Activated CD8-positive, alpha-beta memory T cell treated with anti-CD3 and anti-CD28 coated beads, Interleukin-2, amount 50 U/mL, for 24 hours (primary cell): ENCODE results near the gene PDE1A.

ENCODE experiments used
- DNase-seq: peaks from one replicate; pipeline ENCODE4 v3.0.0-alpha.2; 2020; ENCODE audit errors: extremely low read depth

PDE1A gene

DNA sequence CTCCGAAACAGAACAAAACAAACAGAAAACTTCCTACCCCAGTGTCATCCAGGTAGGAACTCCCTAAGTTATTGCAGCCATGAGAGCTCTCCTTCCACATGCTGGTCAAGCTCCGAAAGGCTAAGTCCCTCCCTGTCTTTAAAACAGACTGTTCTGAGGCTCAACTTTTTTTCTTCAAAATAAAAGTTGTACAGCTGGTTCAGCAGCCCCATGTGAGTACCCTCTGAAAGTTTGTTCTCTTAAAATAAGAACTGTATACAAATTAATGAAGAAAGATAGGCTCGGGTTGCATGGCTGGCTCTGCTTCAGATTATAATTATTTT lies at the start of gene PDE1A:
Gene PDE1A, minus strand, starts transcription at position 119 of the 323 bp plus-strand sequence.
- DNase-seq, result no peak

DNA sequence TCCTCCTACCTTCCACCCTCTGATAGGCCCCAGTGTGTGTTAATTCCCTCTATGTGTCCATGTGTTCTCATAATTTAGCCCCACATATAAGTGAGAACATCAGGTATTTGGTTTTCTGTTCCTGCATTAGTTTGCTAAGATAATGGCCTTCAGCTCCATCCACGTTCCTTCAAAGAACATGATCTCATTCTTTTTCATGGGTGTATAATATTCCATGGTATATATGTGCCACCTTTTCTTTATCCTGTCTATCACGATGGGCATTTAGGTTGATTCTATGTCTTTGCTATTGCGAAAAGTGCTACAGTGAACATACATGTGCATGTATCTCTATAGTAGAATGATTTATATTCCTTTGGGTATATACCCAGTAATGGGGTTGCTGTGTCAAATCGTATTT lies 46.8 kb upstream of the PDE1A start:
- no peak for DNase-seq

DNA sequence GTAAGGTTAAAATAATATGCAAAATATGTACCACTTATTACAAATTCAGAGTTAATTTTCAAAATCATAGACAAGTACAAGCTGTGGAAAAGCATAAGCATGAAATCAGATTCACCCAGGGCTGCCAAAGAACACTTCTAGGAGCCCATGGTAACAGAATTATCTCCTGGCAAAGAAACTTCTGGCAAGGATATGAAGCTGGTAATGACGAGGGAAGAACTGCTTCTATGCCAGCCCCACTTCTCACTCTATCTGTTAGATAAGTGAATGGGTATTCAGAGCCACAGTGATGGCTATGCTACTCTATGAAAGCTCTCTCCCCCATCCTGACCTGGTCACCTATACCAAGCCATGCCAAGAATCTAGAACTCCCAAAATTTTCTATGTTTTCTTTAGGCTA lies 36.9 kb upstream of the PDE1A start:
- no peak for DNase-seq

DNA sequence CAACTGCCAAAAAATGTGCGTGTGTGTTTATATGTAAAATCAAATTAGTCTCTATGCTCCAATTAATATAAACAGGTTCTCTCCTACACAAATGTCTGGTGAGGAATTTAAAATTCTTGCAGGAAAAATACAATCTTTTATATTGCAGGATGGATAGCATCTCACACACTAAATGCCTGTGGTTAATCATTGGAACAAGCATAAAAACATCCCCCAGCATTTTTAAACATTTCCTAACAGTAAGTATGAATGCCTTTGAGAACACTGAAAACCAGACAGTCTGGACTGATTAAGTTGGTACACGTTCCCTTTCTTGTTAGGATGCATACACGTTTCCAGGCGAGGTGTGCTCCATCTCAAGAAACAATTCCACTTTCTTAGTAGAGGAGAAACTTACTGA lies 29.9 kb upstream of the PDE1A start:
- no peak for DNase-seq

DNA sequence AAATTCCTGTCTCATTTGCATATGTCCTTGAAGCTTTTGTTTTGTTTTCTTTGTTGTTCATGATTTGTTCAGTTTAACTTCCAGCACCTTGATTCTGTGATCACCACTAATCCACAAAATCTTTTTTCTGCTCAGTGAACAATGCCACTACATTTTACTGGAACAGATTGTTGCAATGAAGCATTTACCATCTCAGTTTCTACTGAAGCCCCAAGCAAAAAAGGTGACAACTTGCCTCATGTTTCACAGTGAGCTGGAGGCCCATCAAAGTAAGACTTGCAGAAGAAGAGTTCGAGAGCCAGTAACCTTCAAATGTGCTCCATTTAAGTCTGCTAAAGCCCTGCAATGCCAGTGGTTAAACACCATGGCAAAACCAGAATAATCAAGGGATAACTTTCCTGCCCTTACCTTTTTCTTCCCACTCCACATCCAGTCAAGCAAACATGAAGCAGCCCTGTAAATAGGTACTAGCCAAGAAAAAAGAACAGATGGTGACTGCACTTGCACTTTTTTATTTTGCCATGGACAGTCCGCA lies 25.7 kb upstream of the PDE1A start:
- DNase-seq, result no peak

DNA sequence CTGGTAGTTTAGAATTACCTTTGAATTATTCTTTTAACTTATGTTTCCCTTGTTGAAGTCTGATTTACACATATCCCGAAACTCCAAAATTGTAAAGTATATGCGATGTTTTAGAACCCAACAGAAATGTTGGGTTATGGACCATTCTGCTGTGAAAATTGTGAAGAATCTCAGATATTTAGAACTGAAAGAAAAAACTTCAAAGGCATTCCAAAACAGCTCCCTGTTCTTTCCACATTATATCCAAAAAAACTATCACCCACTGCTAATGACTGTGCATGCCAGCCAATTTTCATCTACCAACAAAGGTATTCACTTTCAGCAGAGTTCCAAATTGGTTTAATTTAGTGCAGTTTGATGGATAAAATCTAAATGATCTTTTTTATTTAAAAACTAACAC lies 21.5 kb upstream of the PDE1A start:
- DNase-seq, result no peak

DNA sequence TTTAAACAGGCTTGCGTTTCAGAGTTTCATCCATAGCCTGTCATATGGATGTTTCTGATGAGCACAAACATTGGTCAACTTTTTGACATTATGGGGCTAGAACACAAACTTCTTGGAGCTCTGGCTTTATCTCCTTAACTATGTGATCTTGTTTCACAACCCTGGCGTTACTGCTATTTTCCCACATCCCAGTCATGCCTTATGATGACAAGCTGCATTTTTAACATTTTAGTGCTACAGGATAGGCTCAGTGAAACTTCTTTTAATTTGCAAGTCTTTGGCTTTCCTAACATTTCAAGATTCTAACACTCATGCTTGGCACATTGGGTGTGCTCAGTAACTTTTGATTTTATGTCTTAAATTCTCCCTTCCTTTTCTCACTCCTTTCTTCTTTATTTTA lies 21.0 kb upstream of the PDE1A start:
- DNase-seq, result no peak

DNA sequence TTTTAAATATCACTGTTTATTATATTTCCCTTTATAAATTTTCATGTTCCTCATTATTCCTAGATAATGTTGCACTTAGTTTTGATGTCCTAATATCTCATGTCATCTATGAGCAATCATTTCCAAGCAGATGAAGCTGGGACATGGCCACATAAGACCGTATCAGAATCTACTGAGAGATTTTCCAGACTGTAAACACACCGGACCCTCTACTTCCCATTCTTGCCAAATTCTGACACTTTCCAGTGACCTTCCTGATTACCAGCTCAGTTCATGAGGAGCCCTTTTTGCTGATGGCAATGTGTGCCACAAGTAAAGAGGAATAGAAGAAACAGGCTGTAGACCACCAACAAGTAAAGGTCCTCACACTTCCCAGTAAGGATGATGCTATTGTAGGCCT lies 20.3 kb upstream of the PDE1A start:
- no peak for DNase-seq

DNA sequence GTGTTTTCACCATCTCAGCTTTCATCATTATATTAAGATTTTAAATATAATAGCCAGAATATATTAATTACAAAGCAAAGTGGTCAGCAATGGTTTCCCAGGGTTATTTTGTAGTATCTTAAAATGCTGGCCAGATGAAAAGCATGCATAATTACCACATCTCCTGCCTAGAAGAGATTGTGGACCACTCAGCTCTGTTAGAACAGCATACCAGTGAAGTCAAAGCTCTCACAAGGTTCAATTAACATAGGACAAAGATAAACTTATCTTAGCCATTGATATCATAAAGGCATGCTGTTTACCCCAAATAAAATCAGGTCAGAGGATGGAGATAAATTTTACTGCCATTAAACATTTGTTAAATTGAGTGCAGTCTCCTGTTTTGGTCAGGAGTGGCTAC lies 19.3 kb upstream of the PDE1A start:
- DNase-seq, result no peak

DNA sequence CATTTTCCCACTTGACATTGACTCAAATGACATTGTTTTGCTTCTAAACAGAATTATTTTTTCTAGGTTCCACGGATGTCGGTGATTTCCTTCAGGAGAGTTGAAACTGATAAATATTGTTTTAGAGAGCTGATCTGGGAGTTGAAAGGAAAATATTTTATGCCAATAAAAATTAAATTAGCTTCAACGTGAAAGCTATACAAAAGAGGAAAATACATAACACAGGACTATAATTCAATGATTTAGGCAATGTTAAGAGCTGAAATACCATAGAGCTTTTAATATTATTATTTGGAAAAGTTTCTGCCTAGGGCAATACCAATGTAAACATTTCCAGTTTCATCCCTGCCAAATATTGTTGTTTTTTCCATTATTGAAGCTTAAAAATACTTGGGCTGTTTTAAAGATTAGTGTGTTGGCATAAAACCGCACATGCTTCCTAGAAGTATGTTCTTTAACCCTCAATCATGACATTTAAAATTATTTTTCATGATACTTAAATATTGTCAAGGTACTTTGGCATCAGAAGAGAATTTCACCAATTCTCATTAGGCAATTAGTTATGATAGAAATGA lies 18.6 kb upstream of the PDE1A start:
- DNase-seq, result no peak

DNA sequence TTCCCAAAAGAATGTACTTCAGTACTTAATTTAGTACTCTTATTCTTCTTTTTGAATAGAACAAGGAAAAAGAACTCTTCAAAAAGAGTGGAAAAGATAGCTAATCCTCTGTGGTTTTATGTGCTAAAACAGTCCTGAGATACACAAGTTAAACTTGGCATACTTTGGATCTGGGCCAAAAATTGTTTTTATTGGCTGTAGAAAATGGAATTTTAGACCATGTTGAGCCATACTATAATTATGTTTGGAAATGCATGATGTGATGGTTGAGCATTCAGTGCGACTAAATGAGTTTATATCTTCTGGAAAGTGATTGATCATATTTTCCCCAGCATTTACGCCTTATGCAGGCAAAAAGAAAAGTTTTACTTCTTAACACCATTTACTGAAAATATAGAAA lies 18.0 kb upstream of the PDE1A start:
- no peak for DNase-seq

DNA sequence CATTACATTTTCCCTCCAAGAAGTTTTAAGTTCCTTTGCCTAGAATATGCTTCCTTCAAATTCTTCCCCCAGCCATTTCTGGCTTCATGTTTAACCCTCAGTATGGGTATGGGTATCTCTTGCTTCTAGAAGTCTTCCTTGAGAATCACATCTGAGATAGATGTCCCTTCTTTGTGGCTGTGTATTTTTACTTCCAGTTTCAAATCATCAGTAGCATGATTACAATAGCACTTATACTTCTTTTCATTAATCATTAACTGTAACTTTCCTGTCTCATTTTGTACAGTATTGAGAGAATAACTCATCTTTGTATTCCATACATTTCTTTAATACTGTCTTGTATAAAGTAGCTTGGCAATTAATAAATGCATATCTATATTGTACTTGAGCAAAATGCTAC lies 17.3 kb upstream of the PDE1A start:
- DNase-seq, result no peak

DNA sequence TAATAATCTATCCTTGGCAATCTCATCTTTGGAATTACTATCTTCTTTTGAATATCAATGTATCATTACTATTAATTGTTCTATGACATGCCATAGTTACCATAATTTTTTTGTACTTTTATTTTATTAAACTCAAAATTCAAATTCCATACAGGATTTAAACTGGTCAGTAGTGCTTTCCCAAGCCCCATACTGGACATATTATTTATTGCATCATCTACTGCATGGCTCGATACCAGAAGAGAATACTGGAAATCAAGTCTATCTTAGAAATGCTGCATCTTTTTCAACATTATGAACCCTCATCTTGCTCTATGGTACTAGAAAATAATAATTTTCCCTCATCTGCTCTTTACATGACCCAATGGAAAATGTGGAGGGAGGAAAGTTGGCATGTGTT lies 9.4 kb upstream of the PDE1A start:
- no peak for DNase-seq

DNA sequence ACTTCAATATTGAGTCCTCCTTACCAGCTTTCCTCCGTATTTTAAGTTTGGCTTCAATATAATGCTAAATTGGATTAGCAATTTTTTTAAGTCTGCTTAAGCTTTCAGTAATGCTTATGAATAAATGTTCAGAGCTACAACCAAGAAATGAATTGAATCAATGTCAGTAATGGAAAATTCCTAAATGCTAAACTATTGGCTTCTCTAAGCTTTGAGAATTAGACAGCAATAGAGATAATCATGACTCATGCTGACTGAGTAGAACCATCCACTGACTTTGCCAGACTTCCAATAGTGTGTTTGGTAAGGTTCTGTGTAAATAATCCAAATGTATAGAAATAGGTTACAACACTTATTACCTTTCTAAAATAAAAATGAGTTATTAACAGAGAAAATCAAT lies 8.9 kb upstream of the PDE1A start:
- DNase-seq, result no peak

DNA sequence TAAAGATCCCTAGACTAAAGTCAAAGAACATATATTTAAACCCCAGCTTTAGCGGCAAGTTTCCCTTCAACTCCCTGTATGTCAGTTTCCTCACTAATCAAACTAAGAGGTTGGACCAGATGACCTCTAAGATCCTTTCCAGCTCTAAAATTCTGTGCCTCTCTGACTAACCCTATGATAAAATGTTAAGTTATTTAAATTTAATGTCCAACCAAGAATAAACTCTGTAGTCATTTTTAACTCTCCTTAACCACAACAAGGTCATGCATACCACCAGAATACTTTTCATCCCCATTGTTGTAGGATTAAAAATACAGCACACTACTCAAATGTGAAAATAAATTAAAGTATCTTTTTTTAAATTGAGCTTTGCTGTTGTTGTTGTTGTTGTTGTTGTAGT lies 5.2 kb upstream of the PDE1A start:
- DNase-seq, result no peak

DNA sequence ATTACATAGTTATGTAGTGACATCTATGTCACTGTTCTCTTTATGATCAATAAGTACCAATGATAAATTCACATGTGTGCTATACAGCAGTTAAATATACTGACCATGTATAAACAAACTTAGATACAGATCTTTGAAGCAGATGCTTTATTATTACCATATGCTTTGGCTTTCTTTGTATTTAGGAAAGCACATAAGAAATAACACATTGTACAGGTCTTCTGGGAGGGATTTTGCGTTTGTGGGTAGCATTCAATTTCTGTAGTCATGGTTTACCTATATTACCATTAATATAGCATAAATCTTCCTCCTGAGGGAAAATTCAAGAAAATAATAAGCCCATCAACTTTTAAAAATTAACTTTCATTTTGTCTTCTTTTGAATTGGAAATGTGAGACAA lies 1.6 kb upstream of the PDE1A start:
- DNase-seq, result no peak

DNA sequence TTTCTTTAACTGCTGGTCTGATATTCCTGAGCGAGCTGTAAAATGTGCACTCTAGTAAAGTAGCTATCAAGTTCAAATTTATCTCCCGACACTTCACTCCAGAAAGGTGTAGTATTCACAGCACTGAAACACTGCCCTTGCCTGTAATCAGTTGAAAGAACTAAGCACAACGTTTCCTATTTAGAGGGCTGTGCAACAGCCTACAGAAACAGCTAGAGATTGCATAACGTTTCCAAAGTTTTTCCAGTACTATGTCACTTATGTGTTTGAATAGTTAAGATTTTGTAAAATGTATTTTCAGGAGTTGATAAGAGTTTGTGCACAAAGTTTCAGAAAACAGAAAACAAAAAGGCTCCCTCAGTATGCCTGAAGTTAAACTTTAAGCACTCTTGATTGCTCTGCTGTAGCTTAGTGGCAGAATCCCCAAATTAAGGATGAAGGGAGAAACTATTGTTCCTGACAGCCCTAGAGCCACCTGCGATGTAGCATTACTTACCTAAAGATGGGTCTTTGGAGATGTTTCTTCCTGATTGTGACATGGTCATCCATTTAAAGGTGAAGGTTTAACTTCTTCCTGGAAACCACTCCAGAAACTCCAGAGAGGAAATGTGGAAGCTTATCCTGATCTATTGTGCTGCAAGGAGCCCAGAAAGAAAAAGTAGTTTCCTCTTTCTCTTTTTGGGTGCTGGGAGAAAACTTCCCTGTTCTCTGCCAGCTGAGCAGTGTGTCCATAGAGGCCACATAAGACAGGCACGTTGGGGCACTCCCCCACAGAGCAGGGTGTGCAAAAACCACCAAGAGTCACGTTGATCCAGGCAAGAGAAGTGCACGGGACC lies 536 bp downstream of the PDE1A start:
- no peak for DNase-seq

DNA sequence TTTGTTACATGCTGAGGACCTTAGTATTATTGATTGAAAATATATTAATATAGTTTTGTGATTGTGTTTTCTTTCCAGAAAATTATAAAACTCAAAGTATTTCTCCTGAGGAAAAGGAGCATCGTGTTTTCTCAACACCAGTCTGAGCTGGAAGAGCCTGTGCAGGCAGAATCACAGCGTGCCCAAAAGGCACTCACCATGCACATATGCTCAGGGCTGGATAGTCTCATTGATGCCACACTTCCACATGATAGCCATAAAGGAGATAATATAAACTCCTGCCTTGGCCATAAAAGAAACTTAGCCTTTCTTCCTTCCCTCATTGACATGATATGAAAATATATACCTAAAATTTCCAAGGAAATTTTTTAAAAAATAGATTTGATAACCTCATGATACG lies 4.0 kb downstream of the PDE1A start:
- DNase-seq, result no peak

DNA sequence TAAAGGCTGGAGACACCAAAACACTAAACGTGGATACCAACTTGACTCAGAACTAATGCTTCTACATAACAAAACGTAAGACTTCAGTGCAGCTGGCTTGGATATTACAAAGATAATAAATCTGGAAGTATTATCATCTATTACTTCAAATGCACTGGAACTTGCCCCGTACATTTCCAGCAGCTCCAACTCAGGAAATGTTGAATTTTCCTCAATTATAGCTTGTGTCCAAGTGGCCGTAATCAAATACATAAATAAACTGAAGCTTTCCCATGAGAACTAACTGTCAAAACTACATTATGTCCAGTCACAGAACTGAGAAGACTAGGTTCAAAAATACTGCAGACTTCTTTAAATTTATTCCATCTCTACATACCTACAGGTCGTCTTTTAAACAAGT lies 6.2 kb downstream of the PDE1A start:
- DNase-seq, result no peak

DNA sequence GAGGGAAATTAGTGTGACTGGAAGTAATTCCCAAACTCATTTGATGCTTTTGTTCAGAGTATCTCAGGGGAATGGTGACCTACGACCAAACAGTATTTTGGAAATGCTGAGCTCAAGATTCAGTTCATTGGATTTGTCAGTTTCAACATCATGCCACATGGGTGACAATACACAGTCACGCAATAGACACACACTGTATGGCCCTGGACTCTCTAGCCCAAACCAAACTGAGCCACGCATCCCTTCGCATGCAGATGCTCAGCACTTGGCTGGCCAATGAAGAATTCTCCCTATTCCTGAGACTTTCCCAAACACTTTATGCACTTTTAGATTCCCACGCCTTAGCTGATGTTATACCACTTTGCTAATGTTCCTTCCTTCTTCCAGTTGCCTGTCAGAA lies 10.0 kb downstream of the PDE1A start:
- no peak for DNase-seq

DNA sequence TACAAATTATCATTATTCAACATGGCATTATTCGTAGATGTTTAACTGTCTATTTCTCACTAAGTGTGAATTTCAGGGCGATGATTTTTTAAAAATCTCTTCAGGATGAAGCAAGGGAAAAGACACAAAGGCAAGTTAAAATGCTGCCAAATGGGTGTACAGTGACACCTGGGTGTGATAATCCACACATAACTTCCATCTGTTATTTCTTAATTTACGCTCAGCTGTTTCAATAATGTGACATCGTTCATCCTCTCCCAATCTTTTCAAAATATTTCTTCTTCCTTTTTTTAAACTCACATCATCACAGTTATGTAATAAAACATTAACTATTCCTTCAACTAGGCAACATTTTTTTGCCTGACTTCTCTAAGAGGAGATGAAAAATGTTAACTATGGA lies 10.6 kb downstream of the PDE1A start:
- no peak for DNase-seq

DNA sequence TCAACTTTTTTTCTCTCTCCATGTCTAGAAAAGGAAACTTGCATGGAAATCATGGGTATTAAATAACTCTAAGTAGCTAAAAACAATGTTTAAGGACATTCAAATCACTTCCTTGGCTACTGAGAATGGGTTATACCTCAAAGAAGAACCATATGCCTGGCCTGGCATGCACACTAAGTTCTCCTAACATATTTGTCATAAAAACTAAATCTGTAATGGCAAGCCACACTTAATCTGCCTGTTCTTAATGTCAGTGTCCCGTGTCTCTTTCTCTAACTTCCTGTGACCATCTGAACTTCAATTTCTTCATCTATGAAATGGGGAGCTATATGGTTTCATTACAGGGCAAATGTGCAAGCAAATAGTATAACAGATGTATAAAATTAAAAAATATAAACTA lies 11.1 kb downstream of the PDE1A start:
- DNase-seq, result no peak

DNA sequence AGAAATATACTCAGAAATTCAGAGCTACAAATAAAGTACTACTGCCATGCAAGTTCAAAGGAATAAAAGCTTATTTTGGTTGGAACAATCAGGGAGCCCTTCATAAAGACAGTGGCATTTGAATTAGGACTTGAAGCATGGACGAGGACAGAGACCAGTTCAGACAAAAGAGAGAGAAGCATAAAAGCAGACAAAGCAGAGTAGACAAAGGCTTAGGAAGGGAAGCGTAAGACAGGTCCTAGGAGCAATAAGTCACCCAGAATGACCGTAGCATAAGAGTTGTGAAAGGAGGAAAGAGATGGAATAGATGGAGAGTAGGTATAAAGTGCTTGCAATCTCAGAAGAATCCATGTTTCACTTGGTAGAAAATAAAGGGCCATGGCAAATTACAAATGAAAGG lies 14.0 kb downstream of the PDE1A start:
- DNase-seq, result no peak

DNA sequence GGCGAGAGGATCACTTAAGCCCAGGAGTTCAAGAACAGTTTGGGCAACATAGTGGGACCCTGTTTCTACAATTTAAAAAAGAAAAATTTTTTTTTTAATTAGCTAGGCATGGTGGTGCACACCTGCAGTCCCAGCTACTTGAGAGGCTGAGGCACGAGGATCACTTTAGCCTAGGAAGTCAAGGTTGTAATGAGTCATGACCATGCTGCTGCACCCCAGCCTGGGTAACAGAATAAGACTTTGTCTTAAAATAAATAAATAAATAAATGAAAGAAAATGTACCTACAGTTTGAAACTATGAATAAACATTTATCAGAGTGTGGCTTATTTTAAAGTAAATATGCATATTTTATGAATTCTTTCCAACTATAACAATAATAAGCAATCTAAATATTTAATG lies 16.7 kb downstream of the PDE1A start:
- no peak for DNase-seq
